ENCODE data around the gene INSIG1. TPM values are rescaled to one million over a fixed set of nuclear protein-coding genes. Genes with fewer than 3 reads are reported as not detected.

The INSIG1 gene
- total and polyA plus RNA-seq, 2 donors from 2014 or later, result 24.6 to 25.7 TPM

GRCh38 chr7:155252444-155252887, 45.2 kb upstream of the INSIG1 start:
- no peak overlapping the region for H3K4me3 ChIP-seq (ENCODE audit: low read length in 3 of 3)
- H3K4me1 ChIP-seq (ENCODE audit: control insufficient read depth in 2 of 3, insufficient read depth in 2 of 3, low read depth in 1 of 3, low read length in 3 of 3), result peaks cover 0 to 7% (median under 1%) of the 10 kb centered on the region in 3 donors
- DNase-seq (peak in 1 of 5 donors; percentile 35), FAIRE-seq (no peak)
- no peak for TF ChIP-seq CTCF (IDR thresholded peaks at IDR 0.05; ENCODE audit: borderline replicate concordance, extremely low read depth, insufficient read depth)
- H3K27ac ChIP-seq (ENCODE audit: low read depth in 2 of 2, low read length in 2 of 2), result no peak overlapping the region
- H3K36me3 ChIP-seq (ENCODE audit: control insufficient read depth in 2 of 3, insufficient read depth in 3 of 3, low read length in 3 of 3), result no peaks in the 10 kb centered on the region
- no peaks in the 10 kb centered on the region for H3K27me3 ChIP-seq (ENCODE audit: control insufficient read depth, insufficient read depth, low read length)
- H3K9me3 ChIP-seq (ENCODE audit: control insufficient read depth in 2 of 3, insufficient read depth in 1 of 3, low read length in 3 of 3), result no peaks in the 10 kb centered on the region
- intact Hi-C loops (cut with DNase I), result no loop called here
- no peak overlapping the region for H3K9ac ChIP-seq (ENCODE audit: low read length in 3 of 3)

DNA sequence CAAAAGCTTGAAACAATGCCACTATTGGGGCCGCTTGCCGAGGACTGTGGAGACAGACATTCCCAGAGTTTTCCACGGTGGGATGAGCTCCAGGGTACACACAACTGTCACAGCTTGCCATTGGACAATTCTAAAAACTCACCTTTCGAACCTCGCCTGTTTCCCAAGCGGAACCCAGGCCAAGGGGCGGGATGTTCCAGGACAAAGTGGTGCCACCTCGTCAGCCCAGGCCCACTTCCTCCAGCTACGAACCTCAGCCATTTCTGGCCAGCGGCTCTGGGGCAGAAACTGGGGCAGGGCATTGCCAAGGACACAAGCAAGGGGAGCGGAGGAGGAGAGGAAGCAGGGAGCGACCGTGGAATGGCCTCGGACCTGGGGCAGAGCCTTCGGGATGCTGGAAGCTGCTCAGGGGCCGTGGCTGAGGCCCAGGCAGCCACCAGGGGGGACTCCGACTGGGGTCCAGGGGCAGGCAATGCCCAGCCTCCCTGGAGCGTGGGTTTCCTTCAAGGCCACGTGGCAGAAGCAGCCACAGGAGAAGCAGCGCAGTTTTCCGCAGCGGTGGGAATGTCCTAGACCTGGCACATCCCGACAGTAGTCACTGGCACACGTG, 44.7 kb upstream of the INSIG1 start:
- intact Hi-C loops (cut with DNase I), result no loop called here
- Histone ChIP-seq H3K9me3 (ENCODE audit: control insufficient read depth in 2 of 3, insufficient read depth in 1 of 3, low read length in 3 of 3) (no peaks in the 10 kb centered on the region), H3K4me3 (ENCODE audit: low read length in 3 of 3) (no peak overlapping the region), H3K4me1 (ENCODE audit: control insufficient read depth in 2 of 3, insufficient read depth in 2 of 3, low read depth in 1 of 3, low read length in 3 of 3) (peaks cover 0 to 11% (median 6%) of the 10 kb centered on the region in 3 donors), H3K27me3 (ENCODE audit: control insufficient read depth, insufficient read depth, low read length) (no peaks in the 10 kb centered on the region), H3K36me3 (ENCODE audit: control insufficient read depth in 2 of 3, insufficient read depth in 3 of 3, low read length in 3 of 3) (no peaks in the 10 kb centered on the region), H3K9ac (ENCODE audit: low read length in 3 of 3) (no peak overlapping the region), H3K27ac (ENCODE audit: low read depth in 2 of 2, low read length in 2 of 2) (no peak overlapping the region)
- no peak for FAIRE-seq
- no peak for DNase-seq
- TF ChIP-seq CTCF (IDR thresholded peaks at IDR 0.05; ENCODE audit: borderline replicate concordance, extremely low read depth, insufficient read depth), result no peak

DNA sequence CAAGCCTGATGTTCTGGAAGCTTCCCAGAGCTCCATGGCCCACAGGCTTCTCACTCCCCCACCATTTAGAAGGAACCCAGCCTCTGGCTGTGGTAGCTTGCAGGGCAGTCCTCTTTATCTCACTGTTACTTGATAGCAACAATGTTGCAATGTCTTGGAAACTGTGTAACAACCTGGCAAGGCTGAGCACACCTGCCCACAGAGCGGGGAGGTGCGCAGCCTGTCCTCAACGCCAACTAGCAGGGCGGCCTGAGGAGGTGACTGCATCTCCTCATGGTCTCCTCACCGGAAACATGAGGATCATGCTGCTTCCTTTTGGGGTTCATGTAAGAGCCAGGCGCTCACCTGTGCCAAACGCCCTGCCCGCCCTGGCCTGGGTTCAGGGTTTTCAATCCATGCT, 43.7 kb upstream of the INSIG1 start:
- H3K36me3 ChIP-seq (ENCODE audit: control insufficient read depth in 2 of 3, insufficient read depth in 3 of 3, low read length in 3 of 3), result no peaks in the 10 kb centered on the region
- H3K4me3 ChIP-seq (ENCODE audit: low read length in 3 of 3), result no peak overlapping the region
- peaks cover 0 to 12% (median 8%) of the 10 kb centered on the region in 3 donors for H3K4me1 ChIP-seq (ENCODE audit: control insufficient read depth in 2 of 3, insufficient read depth in 2 of 3, low read depth in 1 of 3, low read length in 3 of 3)
- FAIRE-seq (no peak), DNase-seq (no peak)
- H3K9me3 ChIP-seq (ENCODE audit: control insufficient read depth in 2 of 3, insufficient read depth in 1 of 3, low read length in 3 of 3), result no peaks in the 10 kb centered on the region
- no peak for TF ChIP-seq CTCF (IDR thresholded peaks at IDR 0.05; ENCODE audit: borderline replicate concordance, extremely low read depth, insufficient read depth)
- H3K27ac ChIP-seq (ENCODE audit: low read depth in 2 of 2, low read length in 2 of 2), result no peak overlapping the region
- no peak overlapping the region for H3K9ac ChIP-seq (ENCODE audit: low read length in 3 of 3)
- intact Hi-C loops (cut with DNase I), result no loop called here
- no peaks in the 10 kb centered on the region for H3K27me3 ChIP-seq (ENCODE audit: control insufficient read depth, insufficient read depth, low read length)

GRCh38 chr7:155255071-155255470, 42.6 kb upstream of the INSIG1 start:
- no peak overlapping the region for H3K27ac ChIP-seq (ENCODE audit: low read depth in 2 of 2, low read length in 2 of 2)
- no peaks in the 10 kb centered on the region for H3K9me3 ChIP-seq (ENCODE audit: control insufficient read depth in 2 of 3, insufficient read depth in 1 of 3, low read length in 3 of 3)
- intact Hi-C loops (cut with DNase I), result no loop called here
- FAIRE-seq (no peak), DNase-seq (no peak)
- peaks cover 0 to 12% (median 8%) of the 10 kb centered on the region in 3 donors for H3K4me1 ChIP-seq (ENCODE audit: control insufficient read depth in 2 of 3, insufficient read depth in 2 of 3, low read depth in 1 of 3, low read length in 3 of 3)
- no peak overlapping the region for H3K4me3 ChIP-seq (ENCODE audit: low read length in 3 of 3)
- H3K27me3 ChIP-seq (ENCODE audit: control insufficient read depth, insufficient read depth, low read length), result no peaks in the 10 kb centered on the region
- no peaks in the 10 kb centered on the region for H3K36me3 ChIP-seq (ENCODE audit: control insufficient read depth in 2 of 3, insufficient read depth in 3 of 3, low read length in 3 of 3)
- TF ChIP-seq CTCF (IDR thresholded peaks at IDR 0.05; ENCODE audit: borderline replicate concordance, extremely low read depth, insufficient read depth), result no peak
- no peak overlapping the region for H3K9ac ChIP-seq (ENCODE audit: low read length in 3 of 3)
